GM18951 (cell line): ENCODE measurements around the gene LMNTD2.

Source experiments
- POLR2A ChIP-seq: IDR thresholded peaks from 4 replicates; pipeline ENCODE4 v1.6.1; 2011; ENCODE audit warnings: mild to moderate bottlenecking; ENCODE audit not compliant: insufficient read length, insufficient read depth; ENCODE audit errors: extremely low read depth
- in situ Hi-C: fragments of 300-500 bp; cut with MboI; formaldehyde crosslinking; loops from one replicate; pipeline ENCODE4 v1.12.0; 2022; ENCODE audit warnings: low sequenced_read_pairs, mixed read lengths, inconsistent platforms; ENCODE audit not compliant: unreplicated experiment

LMNTD2 gene

DNA sequence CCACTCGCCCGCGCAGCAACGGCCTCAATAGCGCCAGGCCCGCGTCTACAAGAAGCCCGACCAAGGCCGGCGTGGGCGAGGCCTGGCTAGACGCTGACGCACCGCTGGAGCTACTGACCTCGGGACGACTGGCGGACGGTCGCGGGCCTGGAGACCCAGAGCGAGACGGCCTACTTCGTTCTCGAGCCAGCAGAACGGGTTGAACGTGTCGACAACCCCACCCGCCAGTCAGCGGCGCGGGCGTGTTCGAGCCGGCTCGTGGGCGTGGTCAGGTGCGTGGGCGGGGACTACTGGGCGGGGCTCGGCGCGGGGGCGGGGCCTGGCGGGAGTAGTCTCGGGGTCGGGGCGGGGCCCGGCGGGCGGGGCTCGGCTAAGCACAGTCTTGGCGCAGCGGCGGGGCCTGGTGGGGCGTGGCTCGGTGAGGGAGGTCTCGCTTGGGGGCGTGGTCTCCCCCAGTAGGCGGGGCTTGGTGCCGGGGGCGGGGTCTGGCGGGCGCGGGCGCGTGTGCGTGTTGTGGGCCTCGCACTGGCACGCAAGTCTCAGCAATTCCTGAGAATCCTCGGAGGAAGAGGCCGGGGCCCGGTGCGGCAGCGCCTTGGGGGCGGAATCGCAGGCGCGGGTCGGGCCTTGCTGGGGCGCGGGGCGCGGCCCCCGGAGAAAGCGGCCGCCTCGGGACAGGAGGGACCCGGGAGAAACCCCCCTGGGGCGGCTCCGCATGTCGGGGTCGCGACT, 53.4 kb downstream of the LMNTD2 start, which contains the start of gene RNH1:
Gene RNH1, minus strand, starts transcription at position 248 of the 732 bp plus-strand sequence. CDS start 5,080 bp downstream, outside the sequence.
- peak; percentile 69 for TF ChIP-seq POLR2A
- in situ Hi-C loops, result no loop called here

DNA sequence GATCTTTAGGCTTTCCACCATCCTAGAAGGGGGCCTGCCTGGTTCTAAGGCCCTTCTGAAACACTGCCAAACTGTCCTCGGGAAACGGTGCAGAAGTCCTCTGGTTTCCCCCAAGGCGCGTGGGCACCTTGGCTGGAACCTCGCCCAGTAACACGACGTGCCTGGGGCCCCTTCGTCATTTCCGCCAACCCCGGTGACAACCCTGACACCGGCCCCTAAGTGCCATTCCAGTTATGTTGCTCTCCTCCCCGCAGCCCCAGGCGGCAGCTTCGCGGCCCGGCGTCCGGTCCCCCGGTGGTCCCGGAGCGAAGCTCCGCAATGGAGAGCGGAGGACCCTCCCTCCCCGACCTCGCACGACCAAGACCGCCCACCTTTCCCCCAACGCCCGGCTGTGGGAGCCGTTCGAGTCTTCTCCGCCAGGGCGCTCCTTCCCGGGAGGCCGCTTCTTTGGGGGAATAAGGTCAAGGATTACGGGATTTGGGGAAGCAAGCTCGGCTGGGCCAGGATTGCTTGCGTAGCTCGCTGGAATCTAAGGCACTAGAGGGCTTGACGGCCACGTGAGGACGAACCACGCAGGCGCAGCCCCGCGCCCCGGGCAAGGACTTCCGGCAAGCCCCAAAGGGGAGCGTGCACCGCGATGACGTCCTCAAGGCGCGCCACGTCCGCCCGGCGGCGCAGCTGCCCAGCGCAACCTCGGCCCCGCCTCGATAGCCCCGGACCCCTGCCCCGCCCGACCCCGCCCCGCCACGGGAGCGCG, 54.1 kb downstream of the LMNTD2 start:
- in situ Hi-C loops, result no loop called here
- peak; percentile 76 for TF ChIP-seq POLR2A

- no peak for TF ChIP-seq POLR2A
- in situ Hi-C loops, result no loop called here
Measured at GRCh38 chr11:504994-505344, 55.6 kb downstream of the LMNTD2 start.
